NCI-H526 (cell line): ENCODE measurements around the gene NTRK2.

Experiments
- DNase-seq, 2 experiments: peaks; one replicate each; lab custom pipeline; 2025; lab: John Stamatoyannopoulos, UW

The NTRK2 gene

DNA sequence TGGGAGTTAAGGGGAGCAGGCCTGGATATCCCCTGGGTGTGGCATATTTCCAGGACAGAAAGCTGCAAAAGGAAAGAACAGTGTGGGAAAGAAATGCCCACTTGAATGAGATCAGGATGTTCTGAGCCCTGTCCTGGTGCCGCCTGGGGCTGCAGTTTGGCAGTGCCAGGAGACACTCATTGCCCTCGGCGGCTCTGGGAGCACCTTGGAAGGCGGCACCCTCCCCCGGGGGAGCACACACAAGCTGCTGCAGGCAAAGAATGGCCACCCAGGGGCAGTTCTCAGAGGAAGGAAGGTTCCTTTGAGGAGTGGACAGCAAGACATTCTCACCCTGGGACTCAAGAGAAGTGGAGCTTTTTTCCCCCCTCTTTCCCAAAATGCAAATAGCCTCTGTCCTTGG lies 305.3 kb downstream of the NTRK2 start:
- DNase-seq: no peak

DNA sequence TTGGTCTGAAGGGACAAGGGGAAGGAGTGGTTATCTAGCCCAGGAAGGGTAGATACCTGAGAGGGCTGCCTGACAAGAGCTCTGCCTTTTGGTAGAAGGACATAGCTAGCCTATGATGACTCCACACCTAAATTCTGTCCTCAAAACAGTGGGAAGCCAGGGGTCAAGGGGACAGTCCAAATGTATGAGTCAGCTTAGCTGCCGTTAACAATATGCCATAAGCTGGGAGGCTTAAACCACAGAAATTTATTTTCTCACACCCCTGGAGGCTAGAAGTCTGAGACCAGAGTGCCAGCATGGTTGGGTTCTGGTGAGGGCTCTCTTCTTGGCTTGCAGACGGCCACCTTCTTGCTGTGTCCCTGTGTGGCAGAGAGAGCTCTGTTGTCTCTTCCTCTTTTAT lies 306.4 kb downstream of the NTRK2 start:
- DNase-seq: no peak

DNA sequence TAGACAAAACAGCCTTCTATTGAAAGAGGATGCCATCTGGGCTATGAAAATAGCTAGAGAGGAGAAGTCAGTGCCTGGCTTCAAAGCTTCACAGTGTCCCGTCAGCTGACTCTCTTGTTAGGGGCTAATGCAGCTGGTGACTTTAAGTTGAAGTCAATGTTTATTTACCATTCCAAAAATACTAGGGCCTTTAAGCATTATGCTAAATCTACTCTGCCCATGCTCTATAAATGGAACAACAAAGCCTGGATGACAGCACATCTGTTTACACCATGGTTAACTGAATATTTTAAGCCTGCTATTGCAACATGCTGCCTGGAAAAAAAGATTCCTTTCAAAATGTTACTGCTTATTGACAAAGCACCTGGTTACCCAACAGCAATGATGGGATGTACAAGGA lies 309.1 kb downstream of the NTRK2 start:
- DNase-seq: no peak

DNA sequence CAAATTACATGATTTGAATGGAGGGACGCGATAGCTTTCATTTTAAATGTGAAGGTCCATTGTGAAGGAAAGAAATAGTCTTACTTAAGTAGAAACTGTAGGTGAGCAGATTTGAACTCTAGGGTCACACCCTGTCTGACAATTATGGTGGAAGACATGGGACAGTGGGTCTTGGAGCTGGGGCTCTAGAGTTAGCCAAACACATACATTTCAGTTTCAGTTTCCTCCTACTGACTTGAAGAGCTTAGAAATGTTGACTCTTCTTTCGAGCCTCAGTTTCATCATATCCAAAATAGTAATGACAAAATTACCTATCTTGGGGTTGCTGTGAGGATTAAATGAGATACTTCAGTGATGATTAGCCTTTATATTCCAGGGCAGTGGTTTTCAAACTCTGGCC lies 314.2 kb downstream of the NTRK2 start:
- no peak for DNase-seq

DNA sequence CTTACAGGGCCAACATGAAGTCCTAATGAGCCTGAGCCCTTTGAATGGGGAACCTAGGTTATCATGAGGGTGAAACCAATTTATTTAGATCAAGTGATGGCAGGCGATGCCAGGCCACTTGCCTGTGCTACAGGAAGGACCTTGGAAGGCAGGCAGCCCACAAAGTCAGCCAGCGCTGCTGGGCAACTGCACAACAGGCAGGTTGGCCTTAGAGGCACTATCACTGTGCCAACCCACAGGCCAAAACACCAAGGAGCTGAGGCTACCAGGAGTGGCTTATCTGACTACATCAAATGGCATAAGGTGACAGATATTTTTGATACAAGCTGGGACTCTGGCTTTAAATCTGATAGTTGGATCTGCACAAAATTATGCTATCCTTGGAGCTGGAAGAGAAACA lies 319.1 kb downstream of the NTRK2 start:
- DNase-seq: no peak

DNA sequence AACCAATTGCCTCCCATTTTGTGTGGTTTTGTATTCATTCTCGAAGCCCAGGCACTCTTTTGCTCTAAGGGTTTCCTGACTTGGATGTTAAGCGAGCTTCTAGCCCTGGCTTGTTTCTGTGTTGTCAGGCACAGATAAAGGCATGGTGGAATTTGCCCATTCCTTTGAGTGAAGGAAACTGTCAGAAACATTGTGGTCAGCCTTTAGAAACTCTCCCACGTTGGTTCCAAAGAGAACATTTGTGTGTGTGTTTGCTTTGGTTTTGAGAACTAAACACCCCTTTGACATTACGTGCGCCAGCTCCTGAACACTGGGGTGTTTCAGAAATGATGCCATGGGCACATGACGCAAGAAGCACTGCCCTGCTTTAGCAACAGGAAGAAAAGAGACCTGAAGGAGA lies 320.9 kb downstream of the NTRK2 start:
- DNase-seq: no peak

DNA sequence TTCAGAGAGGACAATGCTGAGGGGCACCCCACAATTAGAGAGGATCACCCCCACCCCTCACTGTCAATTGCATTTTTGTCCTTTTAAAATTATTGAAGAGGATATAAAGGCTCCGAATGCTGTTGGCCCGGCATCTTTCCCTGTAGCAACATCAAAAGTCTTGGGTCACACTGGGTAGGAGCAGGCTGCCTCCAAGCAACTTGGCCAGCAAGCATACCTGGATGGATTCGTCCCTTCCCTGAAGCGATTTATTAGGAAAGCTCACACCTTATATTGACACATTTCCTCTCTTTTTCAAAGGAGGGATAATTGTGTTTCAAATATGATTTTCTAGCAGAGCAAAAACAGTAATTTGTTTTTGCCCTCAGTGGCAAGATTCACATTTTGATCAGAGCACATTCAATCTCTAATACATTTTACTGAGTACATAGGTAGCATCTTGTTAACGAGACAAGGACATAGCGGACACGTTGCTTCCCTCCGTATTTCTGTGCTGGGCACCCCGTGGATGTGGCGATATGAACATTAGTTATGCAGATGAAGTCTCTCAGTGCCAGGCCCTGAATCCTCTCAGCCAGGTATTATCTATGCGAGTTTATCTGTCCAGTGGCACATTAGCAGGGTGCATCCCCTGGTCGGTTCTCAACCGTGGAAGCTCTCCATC lies 321.5 kb downstream of the NTRK2 start:
- DNase-seq: no peak

DNA sequence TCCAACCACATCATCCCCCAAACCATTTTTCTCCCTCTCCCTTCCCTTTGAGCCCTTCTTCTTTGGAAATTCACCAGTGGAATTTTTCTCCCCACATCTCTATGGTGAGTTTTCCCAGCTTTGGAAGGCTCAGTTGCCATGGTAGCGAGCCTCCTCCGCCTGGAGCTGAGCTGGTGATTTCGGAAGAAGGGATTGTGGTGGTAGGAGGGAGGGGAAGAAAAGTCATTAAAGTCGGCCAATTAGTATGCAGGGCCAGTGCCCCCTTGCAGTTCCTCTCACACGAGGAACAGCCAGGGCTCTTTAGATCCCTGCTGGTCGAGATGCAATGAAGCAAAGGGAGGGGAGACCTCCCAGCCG lies 322.0 kb downstream of the NTRK2 start:
- DNase-seq: no peak

DNA sequence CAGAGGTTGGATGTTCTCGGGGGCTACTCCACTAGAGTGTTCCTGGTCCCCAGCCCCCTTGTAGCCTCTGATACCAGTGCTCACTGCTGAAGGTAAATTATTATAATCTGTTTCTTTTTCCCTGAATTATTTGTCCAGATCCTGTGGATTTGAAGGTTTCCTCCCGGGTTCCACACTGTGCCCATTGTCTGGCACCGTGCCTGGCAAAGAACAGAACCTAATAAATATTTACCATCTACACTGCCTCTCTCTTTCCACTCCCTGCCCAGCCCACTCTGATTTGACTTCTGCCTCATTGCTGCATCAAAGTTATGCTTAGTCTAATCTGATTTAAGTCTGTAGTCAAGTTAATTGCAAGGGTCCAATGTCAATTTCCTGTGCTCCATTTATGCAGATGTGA lies 322.9 kb downstream of the NTRK2 start:
- no peak for DNase-seq

DNA sequence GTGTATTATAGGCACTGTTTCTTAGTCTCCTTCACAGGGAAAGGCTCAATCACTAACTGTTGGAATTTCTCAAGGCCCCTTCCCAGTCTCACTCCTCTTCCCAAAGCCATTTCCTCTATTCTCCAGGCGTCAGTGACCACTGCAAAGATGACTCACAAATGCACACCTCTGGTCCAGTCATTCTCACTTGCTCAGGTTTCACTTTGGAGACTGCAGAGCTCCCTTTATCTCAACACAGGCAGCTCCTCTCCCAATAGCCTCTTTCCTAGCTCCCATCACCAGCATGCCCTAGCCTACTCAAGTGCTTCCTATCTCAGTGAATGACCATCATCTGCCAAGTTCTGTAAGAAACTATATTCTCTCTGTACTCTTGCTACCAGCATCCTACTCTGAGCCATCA lies 323.6 kb downstream of the NTRK2 start:
- DNase-seq: no peak

DNA sequence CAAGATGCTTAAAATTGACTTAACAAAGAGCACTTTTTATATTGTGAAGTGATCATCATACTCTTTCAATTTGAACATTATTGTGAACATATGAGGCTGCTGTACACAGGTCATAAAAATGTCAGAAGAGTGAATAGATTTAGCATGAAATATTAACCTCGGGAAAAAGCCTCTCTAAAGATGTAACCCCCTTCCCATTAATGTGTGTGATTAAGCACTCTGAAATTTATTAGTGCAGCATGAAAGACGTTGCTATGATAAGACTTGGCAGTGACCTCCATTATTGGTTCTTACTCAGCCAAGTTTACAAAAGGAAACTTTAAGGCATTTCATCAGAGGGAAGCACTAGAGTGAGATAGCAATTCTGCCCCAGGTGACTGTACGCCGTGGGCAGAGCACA lies 326.5 kb downstream of the NTRK2 start:
- DNase-seq: no peak

DNA sequence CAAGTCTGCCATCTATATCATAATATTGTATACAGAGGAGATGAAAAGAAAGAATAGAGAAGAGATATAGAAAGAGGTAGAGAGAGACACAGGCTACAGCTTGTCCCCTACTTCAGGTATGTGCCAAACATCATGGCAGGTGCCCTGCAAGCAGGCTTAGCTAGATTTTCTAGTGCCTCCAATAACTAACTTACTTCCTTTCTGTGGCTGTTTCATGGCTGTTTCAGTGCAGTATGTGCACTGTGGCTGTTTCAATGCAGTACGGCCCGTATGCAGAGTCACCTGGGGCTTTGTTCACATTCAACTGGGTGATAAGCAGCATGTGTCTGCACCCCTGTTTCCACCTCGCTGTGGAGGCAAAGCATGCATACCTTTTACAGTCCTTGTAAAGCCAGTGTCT lies 327.2 kb downstream of the NTRK2 start:
- DNase-seq: no peak

DNA sequence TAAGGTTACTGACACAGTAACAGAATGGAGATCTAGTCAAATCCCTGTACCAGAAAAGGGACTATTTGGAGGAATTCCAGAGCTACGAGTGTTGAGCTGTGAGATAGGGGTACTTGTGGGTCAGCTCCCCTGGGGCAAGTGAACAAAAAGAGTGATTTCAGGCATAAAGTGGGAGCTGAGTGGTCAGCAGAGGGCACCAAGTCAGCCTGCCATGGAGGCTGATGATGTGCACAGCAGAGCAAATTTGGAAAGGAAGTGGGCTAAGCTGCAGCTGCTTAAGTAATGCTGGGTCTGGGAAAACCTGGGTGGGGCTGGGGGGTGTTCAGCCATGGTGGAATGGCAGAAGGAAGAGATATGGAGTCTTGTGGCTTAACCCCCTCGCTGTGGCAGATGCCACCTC lies 327.9 kb downstream of the NTRK2 start:
- no peak for DNase-seq

DNA sequence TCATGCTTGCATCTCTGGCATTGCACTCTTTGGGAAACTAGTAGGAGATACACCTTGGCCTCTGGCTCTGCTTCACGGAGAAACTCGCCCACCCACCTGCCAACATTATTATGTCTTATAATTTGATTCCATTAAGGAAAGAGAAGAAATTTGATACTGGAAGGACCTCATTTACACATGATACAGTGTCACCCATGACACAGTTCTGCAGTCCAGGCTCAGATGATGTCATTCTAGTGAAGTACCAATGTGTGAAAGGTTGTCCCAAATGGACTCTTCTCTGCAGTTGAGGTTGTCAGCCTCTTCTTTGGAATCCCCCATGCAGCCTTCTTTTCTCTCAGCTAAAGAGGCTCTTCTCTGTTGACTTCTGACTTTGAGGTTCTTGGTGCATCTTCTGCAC lies 329.1 kb downstream of the NTRK2 start:
- DNase-seq: no peak

DNA sequence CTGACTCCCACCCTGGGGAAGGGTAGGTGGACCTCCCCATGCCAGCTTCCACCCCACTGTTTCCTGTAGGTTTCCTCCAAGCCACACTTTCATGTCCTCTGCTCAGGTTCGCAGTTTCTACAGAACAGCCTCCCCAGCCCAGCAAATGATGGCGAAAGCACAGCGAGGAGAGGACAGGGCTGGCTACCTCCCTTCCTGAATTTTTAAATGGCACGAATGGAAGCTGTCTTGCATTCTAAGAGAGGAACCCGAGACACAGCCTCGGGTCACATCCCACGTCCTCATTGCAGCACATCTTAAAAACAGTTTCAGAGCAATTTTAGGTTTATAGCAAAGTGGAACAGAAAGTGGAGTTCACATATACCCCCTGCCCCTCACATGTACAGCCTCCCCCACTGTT lies 330.3 kb downstream of the NTRK2 start:
- DNase-seq: no peak

DNA sequence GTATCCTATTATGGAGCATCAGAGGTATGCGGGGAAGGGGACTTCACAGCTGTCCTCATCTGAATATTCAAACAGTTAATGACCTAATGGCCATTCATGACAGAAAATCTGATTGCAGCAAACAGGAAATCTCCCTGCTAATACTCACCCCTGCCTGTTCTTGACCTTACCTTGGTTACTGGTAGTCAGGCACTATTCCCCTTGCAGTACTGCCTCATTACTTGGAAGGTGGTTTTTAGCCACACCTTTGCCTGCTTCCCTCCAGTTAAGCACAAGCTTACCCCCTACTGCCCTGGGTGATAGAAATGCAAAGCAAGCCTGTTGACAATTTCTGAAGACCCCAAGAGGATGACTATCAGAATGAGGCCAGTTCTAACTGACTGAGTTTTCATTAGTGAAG lies 332.4 kb downstream of the NTRK2 start:
- DNase-seq: no peak

DNA sequence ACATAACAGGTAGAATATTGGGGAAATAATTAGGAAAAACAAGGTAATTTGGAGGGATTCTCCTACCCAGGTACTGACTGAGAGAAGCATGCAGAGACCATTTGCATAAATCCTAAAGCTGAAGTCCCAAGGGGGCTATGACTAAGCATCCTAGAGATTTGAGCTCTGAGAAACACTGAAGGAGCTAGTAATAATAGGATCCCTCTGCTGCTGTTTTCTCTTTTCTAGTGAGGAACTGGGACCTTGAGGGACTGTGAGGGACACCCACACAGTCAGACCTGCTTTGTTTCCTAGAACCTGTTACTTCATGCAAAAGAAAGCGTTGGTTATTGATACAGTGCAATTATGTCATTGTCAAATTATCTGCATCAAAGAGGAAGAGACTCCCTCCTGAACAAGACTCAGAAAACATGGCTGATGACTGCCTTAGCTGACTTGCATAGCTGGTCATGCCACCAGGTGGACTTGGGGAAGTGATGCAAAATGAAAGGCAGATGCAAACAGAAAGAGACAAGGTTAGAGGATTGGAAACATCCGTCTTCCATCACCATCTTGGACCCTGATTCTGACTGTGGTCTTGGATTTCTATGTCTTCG lies 335.4 kb downstream of the NTRK2 start:
- DNase-seq: peak in 1 of 2 experiments; percentile 39

DNA sequence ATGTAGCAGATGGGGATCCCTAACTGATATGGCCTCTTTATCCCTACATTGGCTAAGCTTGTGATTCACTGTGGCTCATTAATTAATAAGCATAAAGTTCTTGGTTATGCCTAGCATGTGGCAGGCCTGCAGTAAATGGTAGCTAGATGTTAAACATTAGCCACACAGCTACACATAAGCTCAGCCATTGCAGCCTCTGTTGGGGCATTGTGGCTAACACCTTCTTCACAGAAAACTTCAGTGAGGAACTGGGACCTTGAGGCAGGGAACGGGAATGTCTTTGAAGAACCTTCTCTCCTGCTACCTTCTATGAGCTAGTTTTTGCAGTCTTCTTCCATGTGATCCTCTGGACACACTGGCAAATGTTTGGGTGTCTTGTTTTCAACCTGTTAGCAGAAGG lies 338.2 kb downstream of the NTRK2 start:
- DNase-seq: no peak

DNA sequence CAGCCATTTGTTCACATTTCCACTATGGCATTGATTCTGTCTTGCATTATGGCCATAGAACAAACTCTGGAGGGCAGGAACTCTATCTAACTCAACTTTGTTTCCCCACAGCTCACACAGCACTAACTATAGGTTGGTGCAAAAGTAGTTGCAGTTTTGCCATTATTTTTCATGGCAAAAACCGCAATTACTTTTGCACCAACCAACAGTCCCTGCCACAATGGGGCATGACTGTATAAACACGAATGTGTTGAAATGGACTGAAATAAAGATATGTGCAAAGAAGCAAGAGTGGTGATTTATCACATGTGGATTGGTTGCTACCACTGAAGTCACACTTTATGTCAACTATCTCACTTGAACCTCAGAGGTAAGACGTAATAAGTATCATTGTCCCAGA lies 338.7 kb downstream of the NTRK2 start:
- no peak for DNase-seq

DNA sequence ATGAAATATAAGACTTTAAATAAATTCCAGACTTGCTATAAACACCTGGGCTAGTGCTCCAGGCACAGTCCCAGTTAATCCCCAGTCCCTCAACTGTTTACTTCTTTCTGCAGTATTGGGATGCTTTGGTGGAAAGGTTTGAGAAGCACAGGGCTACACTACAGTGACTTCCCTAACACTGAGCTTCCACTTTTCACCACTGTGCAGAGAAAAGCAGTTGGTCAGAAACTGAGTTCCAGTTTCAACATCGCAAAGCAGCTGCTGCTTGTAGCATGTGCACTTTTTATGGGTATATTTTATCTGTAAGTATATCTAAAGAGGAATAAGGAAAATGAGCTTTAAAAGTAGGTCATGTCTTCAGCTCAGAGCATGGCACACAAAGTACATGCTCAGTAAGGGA lies 339.7 kb downstream of the NTRK2 start:
- DNase-seq: no peak

DNA sequence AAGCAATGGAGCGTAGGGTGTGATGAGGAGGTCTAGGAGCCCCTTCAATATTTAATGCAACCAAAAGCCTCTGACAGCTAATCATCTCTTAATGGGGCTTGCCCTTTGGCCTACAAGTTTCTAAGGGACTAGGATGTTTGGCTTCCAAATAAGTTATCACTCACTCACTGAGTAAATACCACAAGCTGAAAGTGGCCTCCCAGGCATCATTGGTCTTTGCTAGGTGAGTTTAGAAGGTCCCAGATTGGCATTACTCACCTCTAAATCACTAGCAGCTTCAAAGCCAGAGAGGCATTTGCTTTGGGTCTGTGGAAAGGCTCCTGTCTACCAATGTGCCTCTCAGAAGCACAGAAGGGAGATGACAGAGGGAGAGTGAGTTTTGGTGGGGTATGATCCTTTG lies 344.2 kb downstream of the NTRK2 start:
- no peak for DNase-seq

DNA sequence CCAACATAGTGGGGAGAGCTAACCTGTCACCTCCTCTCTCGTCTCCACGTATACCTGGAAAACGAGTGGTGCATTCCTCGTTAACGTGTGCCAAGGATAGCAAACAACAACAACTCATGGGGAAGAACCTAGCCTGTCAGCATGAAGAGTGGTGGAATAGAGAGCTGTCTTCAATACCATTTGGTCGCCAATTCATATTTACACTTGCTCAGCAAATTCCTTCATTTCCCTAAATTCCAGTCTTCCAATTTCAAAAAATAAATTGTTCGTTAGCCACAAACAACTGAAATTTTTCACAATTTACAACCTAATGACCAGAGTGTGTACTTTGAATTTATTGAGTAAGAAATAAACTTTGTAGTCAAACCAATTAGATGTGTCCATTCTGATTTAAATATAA lies 344.8 kb downstream of the NTRK2 start:
- no peak for DNase-seq

DNA sequence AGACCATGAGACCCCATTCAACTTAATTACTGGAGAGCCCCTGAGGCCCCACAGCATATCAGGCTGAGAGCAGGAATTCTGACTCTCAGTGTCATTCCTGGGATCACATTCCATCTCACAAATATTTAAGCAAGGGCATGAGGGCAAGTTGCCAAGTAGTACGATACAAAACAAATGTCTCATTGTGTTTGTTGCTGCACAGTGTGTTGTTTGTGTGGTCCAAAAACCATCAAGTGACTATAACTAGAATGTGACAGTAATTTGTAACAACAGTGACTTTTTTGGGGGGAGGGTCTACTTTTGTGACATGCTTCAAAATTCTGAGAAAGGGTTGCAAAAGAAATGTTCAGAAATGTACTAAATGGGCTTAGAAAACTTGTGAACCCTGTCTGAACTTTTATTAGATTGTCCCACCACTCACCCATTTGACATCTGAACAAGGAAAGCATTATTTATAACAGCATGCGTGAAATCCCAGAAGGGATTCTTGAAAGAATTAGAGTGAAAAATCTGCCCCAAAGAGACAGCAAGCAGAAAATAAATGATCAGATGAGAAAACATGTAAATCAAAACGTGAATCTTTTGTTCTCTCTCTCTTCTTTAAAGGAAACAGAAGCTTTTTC lies 347.0 kb downstream of the NTRK2 start:
- DNase-seq: no peak

DNA sequence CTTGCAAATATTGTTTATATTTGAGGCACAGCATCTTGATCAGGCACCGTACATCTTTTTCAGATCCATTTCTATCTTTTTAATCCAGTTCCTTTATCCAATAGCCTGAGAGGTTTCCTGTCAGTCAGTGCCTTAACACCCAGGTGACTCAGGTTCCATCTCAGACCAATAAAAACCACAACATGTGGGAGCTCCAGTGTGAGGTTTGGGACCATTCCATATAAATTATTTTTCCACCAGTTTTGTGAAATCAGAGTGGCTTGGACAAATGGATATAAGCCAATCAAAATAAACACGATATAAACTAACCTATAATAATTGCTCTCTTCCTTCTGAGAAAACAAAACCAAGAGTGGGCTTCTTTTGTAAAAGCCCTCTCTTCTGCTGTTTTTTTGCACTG lies 351.3 kb downstream of the NTRK2 start:
- DNase-seq: no peak
